Activated naive CD4-positive, alpha-beta T cell treated with anti-CD3 and anti-CD28 coated beads, Interleukin-2, amount 50 U/mL, for 72 hours (primary cell): ENCODE measurements around the gene SUPT4H1. TPM values are rescaled to one million over a fixed set of nuclear protein-coding genes. Genes with fewer than 3 reads are reported as not detected.

ENCODE experiments used
- ATAC-seq, 2 donors: fragments of 150-1000 bp; cut with Tn5 transposase; 2 replicates each; pipeline ENCODE4 v1.10.0; 2021; ENCODE audit warnings: mild to moderate bottlenecking in 2 of 2, moderate library complexity in 2 of 2
- DNase-seq, 2 donors: peaks; one replicate each; pipeline ENCODE4 v3.0.0; 2021 to 2022; ENCODE audit warnings: low spot score in 2 of 2
- H3K27ac Mint-ChIP-seq, 2 donors: one replicate each; pipeline ENCODE4 v1.8.0; 2022; ENCODE audit warnings: mild to moderate bottlenecking in 2 of 2, mixed read lengths in 2 of 2
- H3K36me3 Mint-ChIP-seq, 2 donors: one replicate each; pipeline ENCODE4 v1.8.0; 2022; ENCODE audit warnings: mixed read lengths in 2 of 2
- H3K9me3 Mint-ChIP-seq, 2 donors: one replicate each; pipeline ENCODE4 v1.8.0; 2022; ENCODE audit warnings: mixed read lengths in 2 of 2
- total RNA-seq, 2 donors: library from RNA; stranded (reverse); gene quantifications; one replicate each; pipeline ENCODE4 v1.2.3, GENCODE V29; 2022

Gene SUPT4H1
- total RNA-seq, 2 donors from 2014 or later, result 105 to 141 TPM

DNA sequence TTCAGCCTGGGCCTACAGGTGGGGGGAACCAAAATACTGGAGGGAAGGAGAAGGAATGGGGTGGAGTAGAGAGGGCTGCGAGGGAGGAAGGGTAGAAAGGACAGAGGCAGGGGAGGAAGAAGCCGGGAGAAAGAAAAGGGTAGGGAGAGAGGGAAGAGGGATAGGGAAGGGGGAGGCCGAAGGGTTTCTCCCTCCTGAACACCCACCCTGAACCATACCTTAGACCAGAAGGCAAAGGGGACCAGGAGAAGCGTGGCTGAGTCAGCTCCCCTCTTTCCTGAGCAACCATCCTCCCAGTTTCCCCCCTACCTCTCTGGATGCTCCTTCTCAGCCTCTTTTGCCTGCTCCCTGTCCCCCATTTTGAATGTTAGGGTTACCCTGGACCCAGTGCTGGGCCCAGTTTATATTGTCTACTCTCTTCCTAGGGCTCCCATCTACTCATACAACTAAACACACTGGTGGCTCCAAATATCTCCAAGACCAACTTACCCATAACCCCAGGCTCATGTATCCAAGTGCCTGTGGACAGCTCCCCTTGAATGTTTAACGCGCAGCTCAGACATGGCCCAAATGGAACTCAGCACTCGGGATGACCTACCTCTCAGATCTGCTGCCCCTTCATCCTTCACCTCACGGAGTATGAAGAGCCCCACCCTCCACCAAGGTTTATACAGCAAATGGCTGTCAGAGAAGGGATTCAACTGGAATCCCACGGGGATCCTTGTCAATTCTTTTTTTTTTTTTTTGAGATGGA is 31.3 kb downstream of the SUPT4H1 start:
- no peaks in the 10 kb centered on the region for H3K36me3 Mint-ChIP-seq
- DNase-seq, result no peak

DNA sequence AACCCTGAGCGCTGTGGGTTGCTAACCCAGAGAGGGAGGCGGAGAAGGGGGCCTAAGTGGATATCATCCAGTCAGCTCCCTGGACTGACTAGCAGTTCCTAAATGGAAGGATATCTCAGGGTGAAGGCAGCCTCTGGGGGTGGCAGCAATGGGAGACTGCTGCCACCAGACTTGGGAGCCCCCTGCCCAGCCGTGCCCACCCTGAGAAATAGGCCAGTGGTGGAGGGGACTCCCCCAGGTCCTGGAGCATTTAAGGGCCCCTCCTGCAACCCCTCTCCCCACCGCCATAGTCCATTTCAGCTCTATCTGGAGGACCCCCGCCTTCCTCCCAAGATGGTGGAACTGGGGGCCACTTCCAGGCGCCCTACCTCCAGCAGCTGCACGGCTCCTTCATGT is 31.8 kb downstream of the SUPT4H1 start:
- DNase-seq (peak in 1 of 2 donors; percentile 55), ATAC-seq (no peak)
- H3K27ac Mint-ChIP-seq, result peak overlapping the region in 1 of 2 donors; percentile 64
- H3K36me3 Mint-ChIP-seq, result no peaks in the 10 kb centered on the region
- H3K9me3 Mint-ChIP-seq, result no peaks in the 10 kb centered on the region

More for the DNA sequence above, 31.3 kb downstream of the SUPT4H1 start:
- no peak for ATAC-seq
- Mint-ChIP-seq H3K9me3 (no peaks in the 10 kb centered on the region), H3K27ac (peak overlapping the region; percentile 64 to 84)

DNA sequence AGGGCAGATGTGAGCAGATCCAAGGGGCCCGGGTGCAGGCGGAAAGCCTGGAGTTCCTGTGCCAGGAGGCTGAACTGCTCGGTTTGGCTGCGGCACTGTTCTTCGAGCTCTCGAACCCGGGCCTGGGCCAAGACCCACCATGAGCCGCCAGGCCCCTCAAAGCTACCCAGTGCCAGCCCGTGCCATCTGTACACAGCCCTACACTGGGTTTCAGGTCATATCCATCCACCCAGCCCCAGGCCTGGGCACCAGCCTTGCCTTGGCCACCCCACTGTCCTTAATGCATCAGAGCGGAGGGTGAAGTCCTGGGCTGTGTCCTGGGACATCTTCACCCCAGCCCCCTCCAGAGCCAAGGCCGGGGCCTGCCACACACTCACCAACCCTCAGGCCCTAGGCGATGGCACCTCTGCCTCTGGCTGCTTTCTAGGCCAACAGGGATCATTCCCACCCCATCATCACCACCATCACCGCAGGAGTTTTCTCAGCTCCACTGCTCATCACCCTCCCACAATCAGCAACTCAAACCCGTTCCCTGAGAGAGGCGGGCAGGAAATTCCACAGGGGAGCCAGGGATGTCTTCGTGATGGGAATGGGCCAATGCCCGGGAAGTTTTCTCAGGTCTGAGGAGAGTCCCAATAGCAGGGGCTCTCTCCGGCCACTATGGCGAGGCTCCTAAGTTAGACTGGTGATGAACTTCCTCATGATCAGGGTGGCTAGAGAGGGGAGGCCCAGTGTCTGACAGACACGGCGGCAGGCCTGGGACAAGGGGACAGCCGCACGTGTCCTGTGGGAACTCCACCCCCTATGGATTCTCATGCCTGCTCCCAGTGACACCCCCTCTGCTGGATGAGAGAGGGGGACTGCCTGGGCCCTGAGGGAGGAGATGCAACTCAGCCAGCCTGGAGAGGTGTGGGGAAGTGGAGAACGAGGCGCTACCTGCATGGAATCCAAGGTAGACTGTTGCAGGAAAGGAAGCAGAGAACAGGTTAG is 32.5 kb downstream of the SUPT4H1 start:
- Mint-ChIP-seq H3K36me3 (no peaks in the 10 kb centered on the region), H3K27ac (peak overlapping the region; percentile 44 to 64), H3K9me3 (no peaks in the 10 kb centered on the region)
- no peak for ATAC-seq
- DNase-seq, result peak in 1 of 2 donors; percentile 57

DNA sequence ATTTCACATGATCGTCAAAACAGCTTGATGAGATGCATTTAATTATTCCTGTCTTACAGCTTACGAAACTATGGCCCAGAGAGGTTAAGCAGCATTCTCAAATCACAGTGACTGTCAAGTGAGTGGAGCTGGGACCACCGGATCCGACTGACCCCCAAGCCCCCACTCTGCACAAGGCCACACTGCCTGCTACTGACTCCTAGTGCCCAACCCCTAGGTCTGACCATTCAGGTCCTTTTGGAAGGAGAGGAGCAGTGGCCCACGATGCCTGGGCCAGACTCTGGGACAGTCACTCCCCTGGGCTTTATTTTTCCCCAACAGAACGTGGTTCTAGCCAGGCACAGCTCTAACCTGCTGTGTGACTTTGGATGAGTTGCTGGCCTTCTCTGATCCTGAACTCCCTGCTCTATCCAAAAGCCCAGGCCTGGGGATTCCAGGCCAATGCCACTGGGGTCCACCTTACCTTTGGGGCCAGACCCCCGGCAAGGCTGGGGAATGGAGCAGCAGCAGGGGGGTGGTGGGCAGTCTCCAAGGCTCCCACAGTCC is 33.3 kb downstream of the SUPT4H1 start:
- peak overlapping the region in 1 of 2 donors; percentile 64 for H3K27ac Mint-ChIP-seq
- DNase-seq, result peak in 1 of 2 donors; percentile 3
- ATAC-seq, result no peak
- no peaks in the 10 kb centered on the region for H3K9me3 Mint-ChIP-seq
- no peaks in the 10 kb centered on the region for H3K36me3 Mint-ChIP-seq

GRCh38 chr17:58318065-58318481 is 33.9 kb downstream of the SUPT4H1 start:
- H3K27ac Mint-ChIP-seq, result peak overlapping the region in 1 of 2 donors; percentile 64
- DNase-seq (peak in 1 of 2 donors; percentile 57), ATAC-seq (no peak)
- no peaks in the 10 kb centered on the region for H3K9me3 Mint-ChIP-seq
- no peaks in the 10 kb centered on the region for H3K36me3 Mint-ChIP-seq

GRCh38 chr17:58317421-58318064 is 34.5 kb downstream of the SUPT4H1 start:
- Mint-ChIP-seq H3K36me3 (no peaks in the 10 kb centered on the region), H3K9me3 (no peaks in the 10 kb centered on the region), H3K27ac (peak overlapping the region; percentile 64 to 86)
- DNase-seq (peak; percentile 74 to 79), ATAC-seq (peak; percentile 89 to 92)

GRCh38 chr17:58316260-58316960 is 35.6 kb downstream of the SUPT4H1 start:
- Mint-ChIP-seq H3K36me3 (no peaks in the 10 kb centered on the region), H3K27ac (peak overlapping the region in 1 of 2 donors; percentile 22), H3K9me3 (no peaks in the 10 kb centered on the region)
- ATAC-seq, result no peak
- peak; percentile 1 to 54 for DNase-seq

DNA sequence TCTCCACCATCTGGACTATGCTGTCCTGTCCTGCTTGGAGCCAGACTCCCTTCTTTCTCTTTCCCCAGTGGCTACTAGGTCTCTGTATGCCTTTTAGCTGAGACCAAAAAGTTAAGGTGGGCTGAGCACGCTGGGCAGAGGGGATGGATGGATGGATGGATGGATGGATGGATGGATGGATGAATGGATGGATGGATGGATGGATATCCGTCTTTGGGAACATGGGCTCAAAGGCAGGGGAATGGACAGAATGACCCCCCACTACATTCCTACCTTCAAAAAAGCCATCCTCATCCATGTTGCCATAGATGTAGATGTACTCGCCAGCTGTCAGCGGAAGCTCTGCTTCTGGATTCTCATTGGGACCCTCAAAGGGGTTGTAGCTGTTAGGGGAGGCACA is 36.3 kb downstream of the SUPT4H1 start:
- H3K36me3 Mint-ChIP-seq, result no peaks in the 10 kb centered on the region
- H3K9me3 Mint-ChIP-seq, result no peaks in the 10 kb centered on the region
- peak; percentile 1 to 11 for DNase-seq
- no peak for ATAC-seq
- H3K27ac Mint-ChIP-seq, result no peak overlapping the region

DNA sequence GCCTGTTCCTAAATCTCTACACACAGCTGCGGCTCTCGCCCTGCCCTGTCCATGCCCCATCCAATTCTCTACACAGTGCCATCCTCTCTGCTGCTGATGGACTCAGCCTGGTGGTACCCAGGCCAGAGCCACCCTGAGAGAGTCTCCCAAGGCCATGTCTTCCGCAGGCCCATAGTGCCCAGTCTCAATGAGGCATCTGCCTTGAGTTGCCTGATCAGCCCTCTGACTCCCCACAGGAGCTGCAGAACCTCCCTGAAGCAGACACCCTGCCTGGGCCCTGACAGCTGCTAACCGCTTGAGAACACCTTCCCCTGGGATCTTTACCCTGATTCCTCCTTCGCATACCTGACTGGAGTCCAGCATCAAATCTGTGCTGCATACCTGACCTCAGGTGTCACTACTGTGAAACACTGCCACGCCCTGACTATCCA is 36.7 kb downstream of the SUPT4H1 start:
- no peak overlapping the region for H3K27ac Mint-ChIP-seq
- no peak for ATAC-seq
- no peaks in the 10 kb centered on the region for H3K36me3 Mint-ChIP-seq
- H3K9me3 Mint-ChIP-seq, result no peaks in the 10 kb centered on the region
- peak; percentile 1 to 49 for DNase-seq

- no peaks in the 10 kb centered on the region for H3K36me3 Mint-ChIP-seq
- peak in 1 of 2 donors; percentile 28 for DNase-seq
- no peak for ATAC-seq
- peak overlapping the region; percentile 12 to 56 for H3K27ac Mint-ChIP-seq
- no peaks in the 10 kb centered on the region for H3K9me3 Mint-ChIP-seq
These were observed 37.3 kb downstream of the SUPT4H1 start for GRCh38 chr17:58314706-58315015.

GRCh38 chr17:58313815-58314705 is 37.9 kb downstream of the SUPT4H1 start:
- no peaks in the 10 kb centered on the region for H3K36me3 Mint-ChIP-seq
- ATAC-seq, result no peak

GRCh38 chr17:58312829-58313228 is 39.2 kb downstream of the SUPT4H1 start:
- H3K27ac Mint-ChIP-seq, result no peak overlapping the region
- no peaks in the 10 kb centered on the region for H3K36me3 Mint-ChIP-seq
- ATAC-seq (no peak), DNase-seq (no peak)
- no peaks in the 10 kb centered on the region for H3K9me3 Mint-ChIP-seq

More at GRCh38 chr17:58313815-58314705, 37.9 kb downstream of the SUPT4H1 start:
- DNase-seq, result peak in 1 of 2 donors; percentile 18
- Mint-ChIP-seq H3K9me3 (no peaks in the 10 kb centered on the region), H3K27ac (peak overlapping the region in 1 of 2 donors; percentile 56)

GRCh38 chr17:58312021-58312630 is 39.9 kb downstream of the SUPT4H1 start:
- Mint-ChIP-seq H3K36me3 (peaks cover 0 to 4% of the 10 kb centered on the region in 2 donors), H3K9me3 (no peaks in the 10 kb centered on the region), H3K27ac (peak overlapping the region in 1 of 2 donors; percentile 94)
- ATAC-seq (no peak), DNase-seq (peak in 1 of 2 donors; percentile 44)

- H3K27ac Mint-ChIP-seq, result no peak overlapping the region
- H3K36me3 Mint-ChIP-seq, result peaks cover 0 to 4% of the 10 kb centered on the region in 2 donors
- H3K9me3 Mint-ChIP-seq, result no peaks in the 10 kb centered on the region
- DNase-seq (peak in 1 of 2 donors; percentile 46), ATAC-seq (no peak)
These were observed 40.5 kb downstream of the SUPT4H1 start for GRCh38 chr17:58311429-58311894.
